ENCODE results near the gene POLR2A.

POLR2A gene

DNA sequence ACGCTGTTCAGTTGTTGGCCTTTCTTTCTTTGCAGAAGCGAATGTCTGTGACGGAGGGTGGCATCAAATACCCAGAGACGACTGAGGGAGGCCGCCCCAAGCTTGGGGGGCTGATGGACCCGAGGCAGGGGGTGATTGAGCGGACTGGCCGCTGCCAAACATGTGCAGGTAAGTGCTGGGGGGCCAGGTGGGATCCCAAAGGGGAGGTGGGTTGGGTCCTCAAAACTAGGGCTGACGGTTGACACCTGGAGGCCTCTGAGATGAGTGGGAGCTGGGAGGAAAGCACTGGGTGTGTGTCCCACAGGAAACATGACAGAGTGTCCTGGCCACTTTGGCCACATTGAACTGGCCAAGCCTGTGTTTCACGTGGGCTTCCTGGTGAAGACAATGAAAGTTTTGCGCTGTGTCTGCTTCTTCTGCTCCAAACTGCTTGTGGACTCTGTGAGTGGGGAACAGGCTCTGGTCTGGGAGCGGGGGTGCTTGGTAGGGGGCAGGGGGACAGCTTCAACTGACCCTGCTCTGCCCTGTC lies 11.8 kb downstream of the POLR2A start:
- TF ChIP-seq, protein P1, sequence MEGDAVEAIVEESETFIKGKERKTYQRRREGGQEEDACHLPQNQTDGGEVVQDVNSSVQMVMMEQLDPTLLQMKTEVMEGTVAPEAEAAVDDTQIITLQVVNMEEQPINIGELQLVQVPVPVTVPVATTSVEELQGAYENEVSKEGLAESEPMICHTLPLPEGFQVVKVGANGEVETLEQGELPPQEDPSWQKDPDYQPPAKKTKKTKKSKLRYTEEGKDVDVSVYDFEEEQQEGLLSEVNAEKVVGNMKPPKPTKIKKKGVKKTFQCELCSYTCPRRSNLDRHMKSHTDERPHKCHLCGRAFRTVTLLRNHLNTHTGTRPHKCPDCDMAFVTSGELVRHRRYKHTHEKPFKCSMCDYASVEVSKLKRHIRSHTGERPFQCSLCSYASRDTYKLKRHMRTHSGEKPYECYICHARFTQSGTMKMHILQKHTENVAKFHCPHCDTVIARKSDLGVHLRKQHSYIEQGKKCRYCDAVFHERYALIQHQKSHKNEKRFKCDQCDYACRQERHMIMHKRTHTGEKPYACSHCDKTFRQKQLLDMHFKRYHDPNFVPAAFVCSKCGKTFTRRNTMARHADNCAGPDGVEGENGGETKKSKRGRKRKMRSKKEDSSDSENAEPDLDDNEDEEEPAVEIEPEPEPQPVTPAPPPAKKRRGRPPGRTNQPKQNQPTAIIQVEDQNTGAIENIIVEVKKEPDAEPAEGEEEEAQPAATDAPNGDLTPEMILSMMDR (IDR thresholded peaks at IDR 0.05; ENCODE audit: low read length, missing control alignments) = no peak
- no peak for DNase-seq (ENCODE audit: low read depth)
- no peak overlapping the region for H3K4me3 ChIP-seq (replicated peaks; ENCODE audit: low read depth, low read length)

DNA sequence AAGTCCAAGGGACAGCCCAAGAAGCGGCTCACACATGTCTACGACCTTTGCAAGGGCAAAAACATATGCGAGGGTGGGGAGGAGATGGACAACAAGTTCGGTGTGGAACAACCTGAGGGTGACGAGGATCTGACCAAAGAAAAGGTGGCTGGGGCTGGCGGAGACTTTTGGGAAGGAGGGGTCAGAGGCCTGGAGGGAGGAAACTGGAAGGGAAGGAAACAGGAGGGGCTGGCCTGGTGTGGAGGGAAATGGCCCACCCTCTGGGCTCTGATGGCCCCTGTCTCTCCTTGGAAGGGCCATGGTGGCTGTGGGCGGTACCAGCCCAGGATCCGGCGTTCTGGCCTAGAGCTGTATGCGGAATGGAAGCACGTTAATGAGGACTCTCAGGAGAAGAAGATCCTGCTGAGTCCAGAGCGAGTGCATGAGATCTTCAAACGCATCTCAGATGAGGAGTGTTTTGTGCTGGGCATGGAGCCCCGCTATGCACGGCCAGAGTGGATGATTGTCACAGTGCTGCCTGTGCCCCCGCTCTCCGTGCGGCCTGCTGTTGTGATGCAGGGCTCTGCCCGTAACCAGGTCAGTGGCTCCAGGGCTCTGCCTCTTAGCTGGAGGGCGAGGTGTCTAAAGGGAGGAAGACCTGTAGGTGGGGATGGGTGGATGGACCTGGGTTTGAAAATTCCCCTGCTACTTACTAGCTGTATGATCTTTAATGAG lies 12.5 kb downstream of the POLR2A start:
- TF ChIP-seq, protein P1 (IDR thresholded peaks at IDR 0.05; ENCODE audit: low read length, missing control alignments) = no peak
- no peak for DNase-seq (ENCODE audit: low read depth)
- H3K4me3 ChIP-seq (replicated peaks; ENCODE audit: low read depth, low read length) = no peak overlapping the region

DNA sequence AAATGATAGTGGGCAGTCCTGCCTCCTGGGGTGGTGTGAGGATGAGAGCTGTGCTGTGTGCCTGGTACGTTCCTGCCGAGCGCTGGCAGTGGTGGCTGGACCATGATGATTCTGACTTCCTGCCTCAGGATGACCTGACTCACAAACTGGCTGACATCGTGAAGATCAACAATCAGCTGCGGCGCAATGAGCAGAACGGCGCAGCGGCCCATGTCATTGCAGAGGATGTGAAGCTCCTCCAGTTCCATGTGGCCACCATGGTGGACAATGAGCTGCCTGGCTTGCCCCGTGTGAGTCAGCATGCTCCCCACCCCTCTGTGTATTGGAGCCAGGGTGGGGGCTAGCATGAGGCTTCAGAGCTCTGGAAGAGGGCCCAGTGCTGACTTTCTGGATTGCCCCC lies 13.1 kb downstream of the POLR2A start:
- no peak for DNase-seq (ENCODE audit: low read depth)
- TF ChIP-seq, protein P1 (IDR thresholded peaks at IDR 0.05; ENCODE audit: low read length, missing control alignments) = no peak

DNA sequence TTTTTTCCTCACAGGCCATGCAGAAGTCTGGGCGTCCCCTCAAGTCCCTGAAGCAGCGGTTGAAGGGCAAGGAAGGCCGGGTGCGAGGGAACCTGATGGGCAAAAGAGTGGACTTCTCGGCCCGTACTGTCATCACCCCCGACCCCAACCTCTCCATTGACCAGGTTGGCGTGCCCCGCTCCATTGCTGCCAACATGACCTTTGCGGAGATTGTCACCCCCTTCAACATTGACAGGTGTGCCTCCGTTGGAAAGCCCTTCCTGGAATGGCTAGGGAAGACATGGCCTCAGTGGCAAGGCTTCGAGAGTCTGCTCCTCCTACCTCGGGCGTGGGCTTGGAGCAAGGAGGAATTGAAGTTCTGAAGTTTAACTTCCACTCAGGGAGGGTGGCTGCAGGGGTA lies 13.5 kb downstream of the POLR2A start:
- TF ChIP-seq, protein P1 (IDR thresholded peaks at IDR 0.05; ENCODE audit: low read length, missing control alignments) = no peak
- H3K4me3 ChIP-seq (replicated peaks; ENCODE audit: low read depth, low read length) = no peak overlapping the region
- DNase-seq (ENCODE audit: low read depth) = no peak

More for the DNA sequence above, 13.1 kb downstream of the POLR2A start:
- H3K4me3 ChIP-seq (replicated peaks; ENCODE audit: low read depth, low read length) = no peak overlapping the region

DNA sequence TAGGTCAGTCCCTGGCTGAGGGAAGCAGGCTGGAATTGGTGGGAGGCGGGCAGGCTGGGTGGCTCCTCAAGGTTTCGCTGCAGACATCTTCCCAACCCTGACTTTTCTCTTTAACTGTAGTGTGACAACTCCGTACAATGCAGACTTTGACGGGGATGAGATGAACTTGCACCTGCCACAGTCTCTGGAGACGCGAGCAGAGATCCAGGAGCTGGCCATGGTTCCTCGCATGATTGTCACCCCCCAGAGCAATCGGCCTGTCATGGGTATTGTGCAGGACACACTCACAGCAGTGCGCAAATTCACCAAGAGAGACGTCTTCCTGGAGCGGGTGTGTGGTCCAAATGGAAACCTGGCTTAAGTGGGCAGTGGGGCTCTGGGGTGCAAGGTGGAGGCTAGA lies 15.0 kb downstream of the POLR2A start:
- DNase-seq (ENCODE audit: low read depth) = no peak
- H3K4me3 ChIP-seq (replicated peaks; ENCODE audit: low read depth, low read length) = no peak overlapping the region
- TF ChIP-seq, protein P1 (IDR thresholded peaks at IDR 0.05; ENCODE audit: low read length, missing control alignments) = no peak

DNA sequence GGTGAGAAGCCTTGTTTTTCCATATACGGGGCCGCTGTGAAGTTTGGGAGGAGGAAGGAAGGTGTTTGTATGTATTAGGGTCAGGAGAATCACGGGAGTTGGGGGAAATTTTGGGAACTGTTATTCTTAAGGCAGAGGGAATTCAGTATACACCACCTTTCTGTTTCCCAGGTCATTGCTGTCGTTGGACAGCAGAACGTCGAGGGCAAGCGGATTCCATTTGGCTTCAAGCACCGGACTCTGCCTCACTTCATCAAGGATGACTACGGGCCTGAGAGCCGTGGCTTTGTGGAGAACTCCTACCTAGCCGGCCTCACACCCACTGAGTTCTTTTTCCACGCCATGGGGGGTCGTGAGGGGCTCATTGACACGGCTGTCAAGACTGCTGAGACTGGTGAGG lies 17.6 kb downstream of the POLR2A start:
- TF ChIP-seq, protein P1 (IDR thresholded peaks at IDR 0.05; ENCODE audit: low read length, missing control alignments) = no peak
- no peak for DNase-seq (ENCODE audit: low read depth)
- no peak overlapping the region for H3K4me3 ChIP-seq (replicated peaks; ENCODE audit: low read depth, low read length)
